ENCODE results near the gene C2orf72. TPM values are rescaled to one million over a fixed set of nuclear protein-coding genes. Genes with fewer than 3 reads are reported as not detected.

The C2orf72 gene
- total and polyA plus RNA-seq, 2 of the 13 experiments (the other 11 are each of a cell fraction or from before 2014, with no cell fraction given) = 147 to 203 TPM

- TF ChIP-seq, protein P1, sequence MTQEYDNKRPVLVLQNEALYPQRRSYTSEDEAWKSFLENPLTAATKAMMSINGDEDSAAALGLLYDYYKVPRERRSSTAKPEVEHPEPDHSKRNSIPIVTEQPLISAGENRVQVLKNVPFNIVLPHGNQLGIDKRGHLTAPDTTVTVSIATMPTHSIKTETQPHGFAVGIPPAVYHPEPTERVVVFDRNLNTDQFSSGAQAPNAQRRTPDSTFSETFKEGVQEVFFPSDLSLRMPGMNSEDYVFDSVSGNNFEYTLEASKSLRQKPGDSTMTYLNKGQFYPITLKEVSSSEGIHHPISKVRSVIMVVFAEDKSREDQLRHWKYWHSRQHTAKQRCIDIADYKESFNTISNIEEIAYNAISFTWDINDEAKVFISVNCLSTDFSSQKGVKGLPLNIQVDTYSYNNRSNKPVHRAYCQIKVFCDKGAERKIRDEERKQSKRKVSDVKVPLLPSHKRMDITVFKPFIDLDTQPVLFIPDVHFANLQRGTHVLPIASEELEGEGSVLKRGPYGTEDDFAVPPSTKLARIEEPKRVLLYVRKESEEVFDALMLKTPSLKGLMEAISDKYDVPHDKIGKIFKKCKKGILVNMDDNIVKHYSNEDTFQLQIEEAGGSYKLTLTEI (CRISPR knock-in tag; conservative IDR thresholded peaks at IDR 0.05) = no peak
- TF ChIP-seq AGO2 (optimal IDR thresholded peaks at IDR 0.05; ENCODE audit: low read depth, low read length) (no peak), ZNF546 (CRISPR knock-in tag; conservative IDR thresholded peaks at IDR 0.05) (no peak), SMAD1 (CRISPR knock-in tag; IDR thresholded peaks at IDR 0.05; ENCODE audit: borderline replicate concordance, low read depth) (no peak), USF2 (IDR thresholded peaks at IDR 0.05; ENCODE audit: low read depth, low read length) (no peak), USF2 (CRISPR knock-in tag; IDR thresholded peaks at IDR 0.05; ENCODE audit: borderline replicate concordance) (no peak), CSRNP1 (CRISPR knock-in tag; IDR thresholded peaks at IDR 0.05) (no peak)
- TF ChIP-seq, protein P2, sequence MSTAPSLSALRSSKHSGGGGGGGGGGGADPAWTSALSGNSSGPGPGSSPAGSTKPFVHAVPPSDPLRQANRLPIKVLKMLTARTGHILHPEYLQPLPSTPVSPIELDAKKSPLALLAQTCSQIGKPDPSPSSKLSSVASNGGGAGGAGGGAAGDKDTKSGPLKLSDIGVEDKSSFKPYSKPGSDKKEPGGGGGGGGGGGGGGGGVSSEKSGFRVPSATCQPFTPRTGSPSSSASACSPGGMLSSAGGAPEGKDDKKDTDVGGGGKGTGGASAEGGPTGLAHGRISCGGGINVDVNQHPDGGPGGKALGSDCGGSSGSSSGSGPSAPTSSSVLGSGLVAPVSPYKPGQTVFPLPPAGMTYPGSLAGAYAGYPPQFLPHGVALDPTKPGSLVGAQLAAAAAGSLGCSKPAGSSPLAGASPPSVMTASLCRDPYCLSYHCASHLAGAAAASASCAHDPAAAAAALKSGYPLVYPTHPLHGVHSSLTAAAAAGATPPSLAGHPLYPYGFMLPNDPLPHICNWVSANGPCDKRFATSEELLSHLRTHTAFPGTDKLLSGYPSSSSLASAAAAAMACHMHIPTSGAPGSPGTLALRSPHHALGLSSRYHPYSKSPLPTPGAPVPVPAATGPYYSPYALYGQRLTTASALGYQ (CRISPR knock-in tag; IDR thresholded peaks at IDR 0.05) = no peak
These were observed 2.6 kb downstream of the C2orf72 start (continued) for GRCh38 chr2:231039821-231040364.

All from HepG2 (cell line).